ENCODE results near the gene CCNY.

DNA sequence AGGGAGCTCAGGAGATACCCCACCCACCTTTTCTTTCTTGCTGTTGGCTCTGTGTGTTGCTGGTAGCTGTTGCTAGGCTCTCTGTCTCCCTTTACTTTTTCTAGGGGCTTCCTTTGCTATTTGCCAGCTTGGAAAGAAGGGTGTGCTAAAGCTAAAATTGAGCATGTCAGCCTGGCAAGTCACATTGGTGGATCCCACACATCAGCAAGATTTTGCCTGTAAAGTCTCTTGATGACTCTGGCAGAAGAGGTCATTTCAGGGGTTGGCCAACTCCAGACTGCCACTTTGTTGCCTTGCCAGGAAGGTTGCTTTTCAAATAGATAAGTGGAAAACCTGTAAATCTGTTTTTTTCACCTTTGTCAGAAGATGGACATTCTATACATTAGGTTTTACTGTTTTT is 9.9 kb downstream of the CCNY start:
- TF ChIP-seq, protein P1, sequence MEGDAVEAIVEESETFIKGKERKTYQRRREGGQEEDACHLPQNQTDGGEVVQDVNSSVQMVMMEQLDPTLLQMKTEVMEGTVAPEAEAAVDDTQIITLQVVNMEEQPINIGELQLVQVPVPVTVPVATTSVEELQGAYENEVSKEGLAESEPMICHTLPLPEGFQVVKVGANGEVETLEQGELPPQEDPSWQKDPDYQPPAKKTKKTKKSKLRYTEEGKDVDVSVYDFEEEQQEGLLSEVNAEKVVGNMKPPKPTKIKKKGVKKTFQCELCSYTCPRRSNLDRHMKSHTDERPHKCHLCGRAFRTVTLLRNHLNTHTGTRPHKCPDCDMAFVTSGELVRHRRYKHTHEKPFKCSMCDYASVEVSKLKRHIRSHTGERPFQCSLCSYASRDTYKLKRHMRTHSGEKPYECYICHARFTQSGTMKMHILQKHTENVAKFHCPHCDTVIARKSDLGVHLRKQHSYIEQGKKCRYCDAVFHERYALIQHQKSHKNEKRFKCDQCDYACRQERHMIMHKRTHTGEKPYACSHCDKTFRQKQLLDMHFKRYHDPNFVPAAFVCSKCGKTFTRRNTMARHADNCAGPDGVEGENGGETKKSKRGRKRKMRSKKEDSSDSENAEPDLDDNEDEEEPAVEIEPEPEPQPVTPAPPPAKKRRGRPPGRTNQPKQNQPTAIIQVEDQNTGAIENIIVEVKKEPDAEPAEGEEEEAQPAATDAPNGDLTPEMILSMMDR (IDR thresholded peaks at IDR 0.05) = no peak
- no peak for TF ChIP-seq POLR2AphosphoS5 (IDR thresholded peaks at IDR 0.05; ENCODE audit: low read depth, low read length)
- TF ChIP-seq TCF7L2 (IDR thresholded peaks at IDR 0.05; ENCODE audit: low read depth, low read length) = no peak

Data from Panc1 (cell line).